ENCODE measurements around the gene RBM19.

RBM19 gene

DNA sequence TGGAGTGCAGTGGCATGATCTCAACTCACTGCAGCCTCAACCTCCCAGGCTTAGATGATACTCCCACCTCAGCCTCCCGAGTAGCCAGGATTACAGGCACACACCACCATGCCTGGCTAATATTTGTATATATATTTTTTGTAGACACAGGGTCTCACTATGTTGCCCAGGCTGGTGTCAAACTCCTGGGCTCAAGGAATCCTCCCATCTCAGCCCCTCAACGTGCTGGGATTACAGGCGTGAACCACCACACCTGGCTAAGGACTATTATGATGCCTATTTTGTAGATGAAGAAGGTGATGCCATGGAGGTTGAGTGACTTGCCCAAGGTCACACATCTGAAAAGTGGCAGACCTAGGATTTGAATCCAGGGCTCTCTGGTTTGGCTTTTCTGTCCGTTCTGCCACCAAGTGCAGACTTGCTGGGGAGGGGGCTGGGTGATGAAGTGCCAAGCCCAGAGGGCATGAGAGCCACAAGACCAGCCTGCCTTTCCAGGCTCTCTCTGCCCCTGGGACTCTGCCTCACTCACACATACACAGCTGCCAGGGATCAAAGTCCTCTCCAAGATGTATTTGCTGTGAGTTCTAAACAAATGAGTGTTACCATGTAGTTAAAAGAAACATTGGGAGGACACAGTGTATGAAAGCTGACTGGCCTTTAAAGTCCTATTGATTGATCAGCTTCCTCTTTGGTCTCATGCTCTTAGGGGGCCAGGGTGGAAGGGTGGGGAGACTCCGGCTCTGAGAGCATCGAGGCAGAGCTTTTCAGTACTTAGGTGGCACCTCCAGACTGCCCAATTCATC lies 21.3 kb upstream of the RBM19 start:
- DNase-seq, result no peak

DNA sequence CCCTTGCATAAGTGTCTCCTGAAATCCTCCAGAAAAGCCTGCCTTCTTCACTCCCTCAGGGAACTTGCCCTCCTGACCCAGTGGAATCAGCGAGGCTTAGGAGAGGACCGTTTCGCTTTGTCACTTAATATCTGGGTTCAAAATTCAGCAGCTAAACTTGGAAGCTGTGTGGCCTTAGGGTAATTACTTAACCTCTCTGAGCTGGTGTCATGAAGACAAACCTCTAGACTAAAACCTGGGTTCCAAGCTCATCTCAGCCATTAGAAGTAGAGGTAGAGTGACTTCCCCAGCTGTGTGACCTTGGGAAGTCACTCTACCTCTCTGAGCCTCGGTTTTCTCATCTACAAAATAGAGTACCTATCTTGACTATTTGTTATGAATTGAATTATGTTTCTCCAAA lies 18.3 kb upstream of the RBM19 start:
- no peak for DNase-seq

DNA sequence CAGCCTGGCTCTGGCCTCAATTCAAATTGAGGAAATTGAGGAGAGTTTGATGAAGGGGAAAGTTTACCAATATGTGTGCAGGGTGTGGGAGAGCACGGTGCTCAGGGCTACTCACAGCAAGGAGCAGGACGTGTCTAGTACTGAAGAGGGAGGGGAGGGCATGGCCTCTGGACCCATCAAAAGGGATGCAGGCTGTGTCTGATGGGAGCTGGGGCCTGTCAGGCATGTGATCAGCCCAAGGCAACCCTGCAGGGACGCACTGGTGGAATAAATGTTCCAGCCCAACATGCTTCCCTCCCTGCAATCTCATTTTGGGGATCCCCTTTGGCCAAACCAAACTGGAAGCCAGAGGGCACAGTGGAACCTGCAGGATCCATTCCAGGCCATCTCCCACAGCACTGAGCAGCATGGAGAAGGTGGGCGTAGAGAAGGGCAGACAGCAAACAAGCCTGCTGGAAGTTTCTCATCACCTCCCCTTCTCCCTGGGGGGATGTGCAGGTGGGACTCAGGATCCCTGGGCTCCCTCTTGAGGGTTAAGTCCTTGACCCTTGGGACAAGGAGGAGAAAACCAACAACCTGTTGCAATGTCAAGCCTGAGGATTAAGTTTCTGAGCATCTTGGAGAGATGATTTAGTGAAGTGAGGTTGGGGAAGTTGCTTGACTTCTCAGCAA lies 17.8 kb upstream of the RBM19 start:
- DNase-seq, result no peak

DNA sequence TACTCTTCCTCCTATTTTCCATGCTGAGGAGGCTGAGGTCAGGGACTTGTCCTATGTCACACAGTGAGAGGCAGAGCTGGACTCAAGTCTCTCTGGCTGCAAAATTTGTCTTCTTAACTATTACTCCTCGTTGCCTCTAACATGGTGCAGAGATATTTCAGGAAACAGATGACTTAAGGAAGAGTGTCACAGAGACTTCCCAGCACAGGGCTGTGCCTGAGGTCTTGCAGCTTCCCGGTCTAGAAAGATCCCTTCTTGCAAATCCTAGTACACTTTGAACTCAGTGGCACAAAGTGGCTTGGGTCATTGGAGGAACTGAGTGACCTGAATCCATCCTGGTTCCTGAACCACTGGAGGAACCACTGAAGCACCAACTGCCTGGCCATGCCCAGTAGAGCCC lies 17.1 kb upstream of the RBM19 start:
- DNase-seq, result no peak

DNA sequence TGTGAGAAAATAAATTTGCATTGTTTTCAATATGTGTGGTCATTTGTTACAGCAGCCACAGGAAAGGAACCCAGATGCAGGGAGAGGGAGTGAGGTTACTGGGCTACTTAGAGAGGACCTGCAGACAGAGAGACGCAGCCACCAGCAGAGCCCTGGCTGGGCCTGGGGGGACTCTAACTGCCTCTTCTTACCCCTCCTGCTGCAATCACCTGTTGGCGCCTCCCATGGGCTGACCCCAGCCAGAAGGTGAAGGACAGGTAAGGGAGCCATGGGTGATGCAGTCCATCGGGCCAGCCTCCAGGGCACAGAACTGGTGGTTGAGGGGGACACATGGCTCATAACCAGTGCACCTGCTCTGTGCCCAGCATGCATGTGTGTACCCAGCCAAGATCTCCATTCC lies 15.8 kb upstream of the RBM19 start:
- DNase-seq, result no peak

DNA sequence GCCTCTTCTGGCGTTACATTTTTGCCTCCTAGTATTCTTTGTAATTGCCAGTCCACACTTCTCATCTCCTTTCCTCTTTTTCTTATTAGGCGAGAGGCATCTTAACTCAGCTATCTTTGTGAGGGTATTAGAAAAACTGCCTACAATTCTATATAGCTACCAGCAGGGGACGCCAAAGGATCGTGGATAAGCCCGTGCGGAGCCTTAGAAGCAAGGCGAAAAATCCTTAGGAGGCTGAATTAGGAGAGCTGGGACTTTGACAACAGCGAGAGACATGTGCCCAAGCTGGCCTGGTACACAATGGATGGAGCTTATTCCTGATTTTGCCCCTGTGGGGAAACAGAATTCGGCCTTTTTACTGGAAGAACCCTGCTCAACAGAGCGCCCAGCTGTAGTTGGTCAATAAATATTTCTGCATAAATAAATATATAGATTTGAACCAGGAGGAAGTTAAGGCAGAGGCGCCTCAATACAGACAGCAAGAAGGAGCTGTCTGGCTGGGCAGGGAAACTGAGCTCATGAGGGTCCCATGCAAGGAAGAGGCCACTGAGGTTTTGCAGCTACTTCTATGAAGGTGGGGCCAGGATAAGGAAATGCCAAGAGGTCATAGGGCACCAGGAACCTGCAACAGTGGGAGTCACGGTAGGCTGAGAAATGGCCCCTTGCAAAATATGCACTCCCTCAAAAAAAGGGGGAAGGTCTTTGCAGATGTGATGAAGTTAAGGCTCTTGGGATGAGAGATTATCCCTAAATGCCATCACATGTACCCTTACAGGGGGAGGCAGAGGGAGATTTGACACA lies 14.6 kb upstream of the RBM19 start:
- peak; percentile 83 for DNase-seq

DNA sequence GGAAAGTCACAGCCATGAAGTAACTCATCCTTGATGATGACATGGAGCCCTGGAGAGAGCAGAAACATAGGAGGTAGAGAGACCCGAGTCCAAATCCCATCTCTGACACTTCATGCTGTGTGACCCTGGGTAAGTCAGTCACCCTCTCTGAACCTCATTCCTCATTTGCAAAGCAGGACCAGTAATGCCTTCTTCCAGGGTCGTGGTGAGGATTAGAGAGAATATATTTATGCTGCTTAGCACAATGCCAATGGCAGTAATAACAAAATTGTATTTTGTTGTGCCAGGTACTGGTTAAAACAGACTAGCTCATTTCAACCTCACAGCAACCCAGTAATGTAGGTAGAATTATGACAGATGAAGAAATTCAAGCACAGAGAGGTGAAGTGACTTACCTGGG lies 13.9 kb upstream of the RBM19 start:
- no peak for DNase-seq

DNA sequence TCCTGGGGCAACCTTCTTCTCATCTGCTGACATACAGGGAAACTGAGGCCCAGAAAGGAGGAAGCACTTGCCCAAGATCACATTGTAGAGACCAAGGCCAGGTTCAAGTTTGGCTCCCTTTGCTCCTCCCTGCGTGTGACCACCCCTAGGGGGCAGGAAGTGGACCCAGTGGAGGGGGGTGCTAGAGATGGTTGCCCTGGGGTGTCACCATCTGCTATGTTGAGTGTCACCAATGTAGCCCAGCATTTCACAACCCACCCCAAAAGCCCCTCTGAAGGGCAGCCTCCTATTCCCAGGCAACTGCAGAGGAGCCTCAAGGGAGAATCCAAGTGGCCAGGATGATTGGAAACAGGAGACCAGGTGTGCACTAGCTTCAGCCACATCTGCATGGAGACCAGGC lies 12.0 kb upstream of the RBM19 start:
- DNase-seq, result no peak

DNA sequence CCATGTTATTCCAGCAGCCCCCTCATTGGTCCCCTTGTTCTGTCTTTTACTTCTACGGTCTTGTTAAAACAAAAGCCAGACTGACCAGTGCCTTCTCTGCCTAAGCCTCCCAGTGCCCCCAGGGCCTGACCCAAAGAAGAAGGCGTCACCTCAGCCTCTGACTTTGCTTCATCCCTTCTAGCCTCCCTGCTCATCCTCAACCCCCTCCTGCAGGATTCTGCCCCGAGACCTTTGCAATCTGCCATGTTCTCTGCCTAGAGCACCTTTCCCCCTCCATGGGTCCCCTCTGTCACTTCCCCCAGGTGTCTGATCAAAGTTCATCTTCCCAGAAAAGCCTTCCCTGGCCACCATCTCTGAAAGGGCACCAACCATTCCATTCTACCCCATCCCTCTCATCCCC lies 7.9 kb upstream of the RBM19 start:
- DNase-seq, result no peak

DNA sequence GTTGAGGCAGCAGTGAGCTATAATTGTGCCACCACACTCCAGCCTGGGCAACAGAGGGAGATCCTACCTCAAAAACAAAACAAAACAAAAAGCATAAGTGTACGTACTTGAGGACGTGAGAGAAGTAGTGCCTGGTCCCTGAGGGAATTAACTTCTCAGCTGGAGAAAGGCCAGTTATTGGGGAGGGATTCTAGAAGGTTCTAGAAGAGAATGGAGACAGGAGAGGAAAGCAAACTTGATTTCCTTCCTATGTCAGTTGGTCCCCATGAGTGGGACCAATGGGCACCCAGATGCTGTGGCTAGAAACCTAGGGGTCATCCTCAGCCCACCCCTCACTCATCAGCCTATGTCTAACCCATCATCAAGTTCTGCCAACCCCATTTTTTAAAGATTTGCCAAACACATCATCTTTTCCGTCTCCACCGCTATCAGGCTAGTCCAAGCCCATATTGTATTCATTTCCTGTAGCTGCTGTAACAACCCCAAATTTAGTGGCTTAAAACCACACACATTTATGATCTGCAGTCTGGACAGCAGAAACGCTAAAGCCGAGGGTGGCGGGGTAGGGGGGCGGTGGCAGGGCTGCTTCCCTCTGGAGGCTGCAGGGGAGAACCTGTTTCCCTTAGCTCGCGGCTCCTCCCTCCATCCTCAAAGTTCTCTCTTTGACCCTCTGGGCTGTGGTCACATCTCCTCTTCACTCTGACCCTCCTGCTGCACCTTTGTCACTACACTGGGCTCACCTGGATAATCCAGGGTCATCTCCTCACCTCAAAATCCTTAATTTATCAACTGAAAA lies 7.2 kb upstream of the RBM19 start:
- DNase-seq, result peak; percentile 68

DNA sequence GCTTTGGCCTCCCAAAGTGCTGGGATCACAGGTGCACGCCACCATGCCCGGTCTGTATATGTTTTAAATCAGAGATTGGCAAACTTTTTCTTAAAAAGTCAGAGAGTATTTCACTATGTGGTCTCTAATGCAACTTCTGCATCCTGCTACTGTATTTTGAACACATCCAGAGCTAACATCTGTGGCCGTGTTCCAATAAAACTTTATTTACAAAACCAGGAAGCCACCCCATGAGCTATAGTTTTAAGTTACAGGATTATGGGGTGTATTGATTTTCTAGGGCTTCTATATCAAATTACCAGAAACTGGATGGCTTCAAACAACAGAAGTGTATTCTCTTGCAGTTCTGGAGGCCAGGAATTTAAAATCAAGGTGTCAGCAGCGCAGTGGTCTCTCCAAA lies 5.3 kb upstream of the RBM19 start:
- no peak for DNase-seq

DNA sequence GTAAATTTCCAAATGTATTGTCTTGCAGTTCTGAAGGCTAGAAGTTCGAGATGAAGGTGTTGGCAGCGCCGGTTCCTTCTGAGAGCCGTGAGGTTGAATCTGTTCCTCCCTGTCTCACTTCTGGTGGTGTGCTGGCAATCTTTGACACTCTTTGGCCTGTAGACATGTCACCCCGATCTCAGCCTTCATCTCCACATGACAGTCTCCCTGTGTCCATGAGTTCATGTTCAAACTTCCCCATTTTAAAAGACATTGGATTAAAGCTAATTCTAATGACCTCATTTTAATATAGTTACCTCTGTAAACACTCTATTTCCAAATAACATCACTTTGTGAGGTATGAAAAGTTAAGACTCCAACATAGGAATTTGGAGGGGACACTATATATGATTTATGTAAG lies 4.1 kb upstream of the RBM19 start:
- DNase-seq, result peak; percentile 10

DNA sequence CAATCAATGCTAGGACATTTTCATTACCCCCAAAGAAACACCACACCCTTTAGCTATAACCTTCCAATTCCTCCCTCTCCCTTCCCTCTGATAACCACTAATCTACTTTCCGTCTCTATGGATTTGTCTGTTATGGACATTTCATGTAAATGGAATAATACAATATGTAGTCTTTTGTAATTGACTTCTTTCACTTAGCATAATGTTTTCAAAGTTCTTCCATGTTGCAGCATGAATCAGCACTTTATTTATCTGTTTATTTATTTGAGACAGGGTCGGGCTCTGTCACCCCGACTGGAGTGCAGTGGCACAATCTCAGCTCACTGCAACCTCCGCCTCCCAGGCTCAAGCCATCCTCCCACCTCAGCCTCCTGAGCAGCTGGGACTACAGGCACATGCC lies 1.2 kb upstream of the RBM19 start:
- peak; percentile 17 for DNase-seq

DNA sequence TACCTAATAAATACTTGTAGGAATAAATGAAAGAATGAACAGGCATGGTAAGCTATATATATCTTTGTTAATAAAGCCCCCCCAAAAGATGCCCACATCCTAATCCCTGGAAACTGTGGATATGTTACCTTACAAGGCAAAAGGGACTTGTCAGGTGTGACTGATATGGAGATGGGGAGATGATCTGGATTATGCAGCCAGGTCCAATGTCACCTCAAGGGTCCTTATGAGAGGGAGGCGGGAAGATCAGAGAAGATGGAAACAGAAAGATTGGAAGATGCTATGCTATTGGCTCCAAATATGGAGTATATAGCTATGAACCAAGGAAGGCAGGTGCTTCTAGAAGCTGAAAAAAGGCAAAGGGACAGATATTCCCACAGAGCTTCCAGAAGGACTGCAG lies 3.4 kb downstream of the RBM19 start:
- no peak for DNase-seq

DNA sequence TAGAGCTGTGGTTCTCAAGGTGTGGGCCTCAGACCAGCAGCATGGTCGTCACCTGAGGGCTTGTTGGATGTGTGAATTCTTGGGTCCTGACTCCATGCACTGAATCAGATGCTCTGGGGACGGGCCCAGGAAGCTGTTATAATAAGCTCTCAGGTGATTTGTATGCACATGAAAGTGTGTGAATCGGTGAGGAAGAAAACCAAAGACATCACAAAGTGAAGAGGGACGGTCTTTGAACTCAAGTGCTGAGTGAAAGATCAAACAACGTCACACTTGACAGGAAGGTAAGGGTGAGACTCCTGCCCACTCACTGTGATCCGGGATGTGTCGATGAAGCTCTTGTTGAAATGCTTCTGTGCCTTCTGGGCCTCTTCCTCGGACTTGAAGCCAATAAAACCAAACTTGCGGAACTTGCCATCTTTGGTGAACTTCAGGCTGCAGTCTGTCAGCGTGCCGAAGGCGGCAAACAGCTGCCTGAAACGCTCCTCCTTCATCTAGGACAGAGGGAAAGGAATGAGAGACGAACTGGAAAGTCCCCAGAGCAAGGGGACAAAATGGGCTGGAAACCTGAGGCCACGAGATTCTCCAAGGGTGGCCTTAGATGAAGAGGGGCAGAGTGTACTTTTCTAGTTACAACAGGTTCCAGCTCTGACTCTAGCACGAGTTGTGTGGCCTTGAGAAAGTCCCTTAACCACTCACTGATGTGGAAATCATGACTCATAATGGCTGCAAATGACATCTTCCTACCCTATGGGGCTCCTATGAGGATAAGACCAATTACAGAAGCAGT lies 4.0 kb downstream of the RBM19 start:
- peak; percentile 8 for DNase-seq

DNA sequence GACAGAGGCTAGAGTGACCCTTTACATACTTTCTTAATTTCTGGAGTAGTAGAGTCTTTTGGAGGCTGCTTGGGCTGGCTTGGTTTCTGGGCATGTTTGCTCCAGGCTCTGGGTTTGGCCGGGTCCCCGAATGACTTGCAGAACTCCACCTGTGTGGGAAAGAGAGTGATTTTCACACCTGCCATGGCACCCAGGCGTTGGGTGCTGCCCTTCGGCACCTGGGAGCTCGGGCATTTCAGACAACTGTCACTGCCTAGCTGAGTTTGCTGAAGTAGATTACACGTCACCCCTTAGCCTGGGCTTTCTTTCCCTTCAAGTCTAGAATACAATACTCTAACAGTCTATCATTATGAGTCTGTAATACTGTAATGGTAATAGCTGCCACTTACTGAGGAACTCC lies 6.1 kb downstream of the RBM19 start:
- DNase-seq, result no peak

DNA sequence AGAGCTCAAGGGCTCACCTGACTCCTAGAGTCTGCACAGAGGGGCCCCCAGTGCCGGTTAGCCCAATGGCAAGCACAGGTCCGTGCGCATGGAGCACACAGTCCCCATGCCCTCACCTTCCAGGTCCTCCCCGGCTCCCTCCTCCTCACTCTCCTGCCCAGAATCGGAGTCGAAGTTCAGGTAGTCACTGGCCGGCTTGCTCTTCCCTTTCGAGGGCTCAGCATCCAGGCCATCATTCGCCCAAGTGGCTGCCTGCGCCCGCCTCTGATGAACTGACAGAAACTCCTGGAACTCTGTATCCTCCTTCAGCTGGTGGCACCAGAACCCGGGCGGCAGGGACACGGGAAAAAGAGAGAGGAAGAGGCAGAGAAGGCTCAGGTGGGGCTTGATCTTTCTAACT lies 7.0 kb downstream of the RBM19 start:
- no peak for DNase-seq

DNA sequence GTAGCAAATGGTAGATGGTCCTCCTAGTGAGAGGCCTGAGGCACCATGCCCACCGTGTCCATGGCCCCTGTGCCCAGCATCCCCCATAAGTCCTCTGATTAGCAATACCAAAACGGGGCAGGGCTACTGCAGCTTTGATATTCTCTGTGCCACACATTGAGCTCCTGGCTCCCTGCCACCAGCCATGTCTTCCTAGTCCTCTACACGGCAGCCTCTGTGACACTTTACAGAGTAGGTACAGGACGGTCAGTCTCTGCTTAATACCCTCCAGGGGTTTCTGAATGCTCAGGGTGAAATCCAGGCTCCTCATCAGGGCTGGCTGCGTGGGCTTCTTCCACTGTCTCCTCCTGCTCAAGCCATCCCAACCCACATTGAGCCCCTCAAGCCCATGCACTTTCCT lies 8.0 kb downstream of the RBM19 start:
- DNase-seq, result no peak

DNA sequence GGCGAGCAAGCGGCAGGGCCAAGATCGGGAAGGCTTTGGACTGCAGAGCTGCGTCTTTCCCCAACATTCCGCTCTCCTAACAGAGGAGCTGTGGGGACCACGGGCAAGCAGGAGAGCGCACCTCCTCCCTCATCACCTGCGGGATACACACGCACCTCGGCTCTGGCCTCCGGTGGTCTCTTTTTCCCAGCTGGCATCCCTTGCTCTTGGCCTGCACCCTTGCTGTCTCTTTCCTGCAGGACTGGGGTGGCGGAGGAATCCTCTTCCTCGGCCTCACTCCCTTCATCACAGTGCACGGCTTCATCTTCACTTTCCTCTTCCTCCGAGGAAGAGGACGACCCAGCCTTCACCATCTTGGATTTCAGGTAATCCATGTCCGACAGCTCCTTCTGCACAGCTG lies 8.5 kb downstream of the RBM19 start:
- no peak for DNase-seq

DNA sequence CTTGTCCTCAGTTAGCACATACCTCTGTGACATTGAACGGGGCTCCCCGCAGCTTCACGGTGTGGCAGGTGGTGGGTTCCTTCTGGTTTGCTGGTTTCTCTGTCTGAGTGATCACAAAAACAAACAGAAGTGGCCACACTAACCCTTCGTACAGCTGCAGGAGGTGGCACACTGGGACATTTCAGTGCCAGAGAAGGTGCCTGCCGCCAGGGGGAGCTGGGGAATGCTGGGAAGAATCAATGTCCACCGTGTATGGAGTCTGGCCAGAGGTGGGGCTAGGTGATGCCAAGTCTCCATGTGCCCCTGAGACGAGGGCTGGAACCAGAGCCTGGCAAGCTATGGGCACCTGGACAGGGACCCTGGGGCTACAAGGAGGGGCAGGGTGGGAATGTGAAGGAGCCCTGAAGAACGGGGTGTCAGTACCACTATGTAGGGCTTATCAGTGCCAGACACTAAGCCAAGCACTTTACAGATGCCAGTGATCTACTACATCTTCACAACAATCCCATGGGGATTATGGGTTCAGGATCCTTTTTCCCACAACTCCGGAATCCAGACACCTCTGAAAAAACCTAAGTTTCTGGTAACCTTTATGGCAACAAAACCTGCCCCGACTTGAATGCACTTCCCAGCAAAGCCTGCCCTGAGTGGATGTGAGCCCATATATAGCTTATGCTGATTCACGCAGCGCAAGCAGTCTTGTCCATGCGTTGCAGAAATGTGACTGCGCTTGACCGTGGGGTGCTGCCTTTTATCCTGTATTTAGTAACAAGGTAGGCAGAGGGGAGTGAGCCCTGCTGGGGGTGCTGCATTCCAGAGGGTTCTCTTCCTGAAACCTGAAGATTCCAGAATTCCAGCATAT lies 10.8 kb downstream of the RBM19 start:
- peak; percentile 12 for DNase-seq

DNA sequence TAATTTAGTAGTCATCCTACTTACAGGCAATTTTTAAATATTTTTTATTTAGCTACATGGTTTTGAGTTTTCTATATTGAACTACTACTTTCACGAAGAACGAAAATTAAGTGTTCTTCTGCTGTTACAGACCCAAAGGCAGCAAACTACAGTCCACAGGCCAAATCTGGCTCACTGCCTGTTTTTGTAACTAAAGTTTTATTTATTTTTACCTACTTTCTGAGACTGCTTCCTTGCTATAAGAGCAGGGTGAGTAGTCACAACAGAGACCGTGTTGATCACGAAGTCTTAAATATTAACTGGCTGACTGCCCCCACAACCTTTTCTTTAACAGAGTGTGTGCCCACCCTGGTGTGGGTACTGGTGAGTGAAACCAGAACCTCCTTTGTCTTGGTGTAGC lies 11.6 kb downstream of the RBM19 start:
- DNase-seq, result no peak

Measured in hematopoietic multipotent progenitor cell treated with erythropoietin and hydrocortisone succinate and interleukin-3 and kit ligand, for 4 days (in vitro differentiated cells).